Naive thymus-derived CD8-positive, alpha-beta T cell (primary cell): ENCODE data around the gene SCNN1G. TPM values are rescaled to one million over a fixed set of nuclear protein-coding genes. Genes with fewer than 3 reads are reported as not detected.
A peak's percentile ranks its signal among the peaks of the same experiment; 100 is the strongest.

Experiments
- ATAC-seq, 2 donors: fragments of 150-1000 bp; cut with Tn5 transposase in 1 of 2; sonication (Bioruptor Pico), chemical (Tn5 transposase) in 1 of 2; 1 replicate in 1 of 2; 2 replicates in 1 of 2; pipeline ENCODE4 v1.10.0; 2021; ENCODE audit warnings: mild to moderate bottlenecking in 2 of 2, moderate library complexity in 2 of 2
- POLR2A ChIA-PET: fragments of 350-600 bp; sonication (Branson Sonifier 250); formaldehyde crosslinking; loops from one replicate; lab custom pipeline; 2021; ENCODE audit warnings: antibody characterized with exemption; lab: Charles Lee
- DNase-seq, 10 donors: peaks; one replicate each; pipeline versions ENCODE4 v3.0.0 to v3.0.0-alpha.2; 2020 to 2022
- H3K27ac Mint-ChIP-seq, 10 donors: one replicate each; pipeline ENCODE4 v1.8.0; 2020 to 2022; ENCODE audit warnings: mild to moderate bottlenecking in 10 of 10, mixed read lengths in 10 of 10, moderate library complexity in 4 of 10, inconsistent platforms in 1 of 10
- H3K27me3 Mint-ChIP-seq, 5 donors: one replicate each; pipeline ENCODE4 v1.8.0; 2021 to 2022; ENCODE audit warnings: mixed read lengths in 5 of 5
- H3K36me3 Mint-ChIP-seq, 3 donors: one replicate each; pipeline ENCODE4 v1.8.0; 2020 to 2022; ENCODE audit warnings: mixed read lengths in 3 of 3, mild to moderate bottlenecking in 2 of 3, inconsistent platforms in 1 of 3
- H3K4me1 Mint-ChIP-seq, 4 donors: one replicate each; pipeline ENCODE4 v1.8.0; 2021 to 2022; ENCODE audit warnings: mixed read lengths in 4 of 4
- H3K4me3 Mint-ChIP-seq, 10 donors: one replicate each; pipeline ENCODE4 v1.8.0; 2020 to 2022; ENCODE audit warnings: mild to moderate bottlenecking in 10 of 10, mixed read lengths in 10 of 10, moderate library complexity in 6 of 10, inconsistent platforms in 1 of 10
- H3K9me3 Mint-ChIP-seq, 9 donors: one replicate each; pipeline ENCODE4 v1.8.0; 2020 to 2022; ENCODE audit warnings: mixed read lengths in 9 of 9, mild to moderate bottlenecking in 3 of 9, inconsistent platforms in 1 of 9, moderate library complexity in 1 of 9
- polyA plus RNA-seq, 3 donors: library from polyadenylated mRNA; unstranded; fragments of 300-500 nt; fragmentation: Illumina TruSeq; gene quantifications; one replicate each; pipeline ENCODE4 v1.2.3, GENCODE V29; 2021
- total RNA-seq, 8 experiments: library from RNA in 2 of 8; stranded (reverse) in 2 of 8; gene quantifications; one replicate each; pipeline ENCODE4 v1.2.3 and lab custom pipeline; 2021 to 2026

Gene SCNN1G
- total and polyA plus RNA-seq, 5 experiments from 2014 or later = not detected

DNA sequence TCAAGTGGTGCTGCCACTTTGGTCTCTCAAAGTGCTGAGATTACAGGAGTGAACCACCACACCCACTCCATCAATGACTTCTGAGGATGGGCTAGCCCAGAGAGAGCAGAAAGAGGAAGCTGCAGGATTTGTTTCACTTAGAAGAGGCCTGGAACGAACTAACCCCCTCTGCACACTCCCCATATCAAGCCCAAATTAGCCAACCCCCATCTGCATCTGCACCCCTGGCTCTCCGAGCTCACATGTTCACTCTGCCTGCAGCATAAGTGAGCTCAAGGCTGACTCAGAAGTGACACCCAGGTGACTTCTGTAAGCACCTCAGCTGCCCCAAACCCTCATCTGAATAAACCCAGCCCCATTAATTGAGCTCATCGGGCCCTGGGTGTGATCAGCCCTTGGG, 4.8 kb downstream of the SCNN1G start:
- Mint-ChIP-seq H3K4me3 (no peak overlapping the region), H3K9me3 (no peaks in the 10 kb centered on the region), H3K4me1 (peaks cover 0 to 5% (median 3%) of the 10 kb centered on the region in 4 donors), H3K27ac (peak overlapping the region in 1 of 10 donors; percentile 37), H3K36me3 (no peaks in the 10 kb centered on the region), H3K27me3 (peaks cover 18 to 58% (median 43%) of the 10 kb centered on the region in 5 donors)
- POLR2A ChIA-PET = no interaction called here
- DNase-seq (no peak), ATAC-seq (no peak)

- peaks cover 15 to 52% (median 37%) of the 10 kb centered on the region in 5 donors for H3K27me3 Mint-ChIP-seq
- no peaks in the 10 kb centered on the region for H3K9me3 Mint-ChIP-seq
- ATAC-seq = no peak
- no peaks in the 10 kb centered on the region for H3K4me1 Mint-ChIP-seq
- no peak overlapping the region for H3K27ac Mint-ChIP-seq
- no peak for DNase-seq
- POLR2A ChIA-PET = no interaction called here
- no peak overlapping the region for H3K4me3 Mint-ChIP-seq
- no peaks in the 10 kb centered on the region for H3K36me3 Mint-ChIP-seq
These were observed 6.4 kb downstream of the SCNN1G start for GRCh38 chr16:23188911-23189310.

- Mint-ChIP-seq H3K4me3 (no peak overlapping the region), H3K36me3 (no peaks in the 10 kb centered on the region), H3K4me1 (no peaks in the 10 kb centered on the region), H3K27me3 (peaks cover 12 to 25% (median 20%) of the 10 kb centered on the region in 5 donors), H3K27ac (no peak overlapping the region), H3K9me3 (no peaks in the 10 kb centered on the region)
- ATAC-seq (no peak), DNase-seq (no peak)
- POLR2A ChIA-PET = no interaction called here
These were observed 12.1 kb downstream of the SCNN1G start for GRCh38 chr16:23194497-23195221.

GRCh38 chr16:23195366-23195978, 12.9 kb downstream of the SCNN1G start:
- Mint-ChIP-seq H3K27me3 (peaks cover 13 to 30% (median 23%) of the 10 kb centered on the region in 5 donors), H3K4me3 (no peak overlapping the region), H3K36me3 (no peaks in the 10 kb centered on the region), H3K9me3 (no peaks in the 10 kb centered on the region), H3K4me1 (no peaks in the 10 kb centered on the region), H3K27ac (peak overlapping the region in 1 of 10 donors; percentile 16)
- DNase-seq = no peak
- no peak for ATAC-seq
- POLR2A ChIA-PET = no interaction called here

- no peaks in the 10 kb centered on the region for H3K4me1 Mint-ChIP-seq
- ATAC-seq (no peak), DNase-seq (no peak)
- no peaks in the 10 kb centered on the region for H3K9me3 Mint-ChIP-seq
- H3K27me3 Mint-ChIP-seq = peaks cover 19 to 40% (median 25%) of the 10 kb centered on the region in 5 donors
- no peak overlapping the region for H3K4me3 Mint-ChIP-seq
- POLR2A ChIA-PET = no interaction called here
- H3K27ac Mint-ChIP-seq = no peak overlapping the region
- no peaks in the 10 kb centered on the region for H3K36me3 Mint-ChIP-seq
These were observed 14.0 kb downstream of the SCNN1G start for GRCh38 chr16:23196539-23196938.

GRCh38 chr16:23202166-23202565, 19.6 kb downstream of the SCNN1G start:
- Mint-ChIP-seq H3K4me1 (peaks cover 0 to 2% (median 0%) of the 10 kb centered on the region in 4 donors), H3K4me3 (no peak overlapping the region), H3K27ac (no peak overlapping the region), H3K9me3 (no peaks in the 10 kb centered on the region), H3K36me3 (peaks cover 0 to 5% (median 0%) of the 10 kb centered on the region in 3 donors), H3K27me3 (peaks cover 23 to 35% (median 30%) of the 10 kb centered on the region in 5 donors)
- no peak for ATAC-seq
- DNase-seq = no peak
- POLR2A ChIA-PET = no interaction called here

DNA sequence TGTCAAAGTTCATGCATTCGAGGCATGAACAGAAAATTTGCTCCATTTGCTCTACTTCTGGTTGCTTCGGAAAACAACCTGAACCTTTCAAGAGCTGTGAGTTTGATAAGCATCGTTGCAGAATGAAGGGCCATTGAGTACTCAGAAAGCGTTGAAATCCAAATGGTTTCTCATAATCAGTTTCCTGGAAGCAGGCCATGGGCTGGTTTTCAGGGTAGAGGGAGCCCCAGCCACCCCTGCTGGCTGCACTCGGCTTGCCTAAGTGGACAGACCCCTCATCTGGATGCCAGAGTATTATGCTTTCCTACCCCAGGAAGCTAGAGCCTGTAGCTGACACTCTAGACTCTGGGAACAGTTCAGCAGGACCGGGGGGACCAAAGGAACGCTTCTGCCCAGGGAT, 24.4 kb downstream of the SCNN1G start:
- Mint-ChIP-seq H3K9me3 (no peaks in the 10 kb centered on the region), H3K4me1 (peaks cover 0 to 2% (median 0%) of the 10 kb centered on the region in 4 donors), H3K36me3 (peaks cover 0 to 5% (median 0%) of the 10 kb centered on the region in 3 donors), H3K27me3 (peaks cover 20 to 28% (median 27%) of the 10 kb centered on the region in 5 donors), H3K4me3 (no peak overlapping the region), H3K27ac (no peak overlapping the region)
- no peak for ATAC-seq
- no peak for DNase-seq
- POLR2A ChIA-PET = no interaction called here

- no peak overlapping the region for H3K27ac Mint-ChIP-seq
These were observed 24.9 kb downstream of the SCNN1G start for GRCh38 chr16:23207485-23207884.

DNA sequence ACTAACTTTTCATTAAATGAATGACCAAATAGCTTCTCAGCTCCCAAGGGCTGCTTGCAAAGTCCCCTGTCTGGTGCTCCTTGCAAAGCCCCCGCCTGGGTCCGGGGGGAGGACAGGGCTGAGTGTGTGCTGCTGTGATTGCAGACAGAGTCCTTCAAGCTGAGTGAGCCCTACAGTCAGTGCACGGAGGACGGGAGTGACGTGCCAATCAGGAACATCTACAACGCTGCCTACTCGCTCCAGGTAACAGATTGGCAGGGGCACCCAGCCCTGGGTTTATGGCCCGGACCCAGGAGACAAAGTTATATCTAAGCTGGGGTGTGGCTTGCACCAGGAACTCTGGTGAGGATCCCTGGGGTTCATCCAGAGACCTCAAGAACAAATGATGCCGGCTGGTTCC, 27.1 kb downstream of the SCNN1G start:
- H3K9me3 Mint-ChIP-seq = no peaks in the 10 kb centered on the region
- POLR2A ChIA-PET = no interaction called here
- H3K4me3 Mint-ChIP-seq = no peak overlapping the region
- no peaks in the 10 kb centered on the region for H3K4me1 Mint-ChIP-seq
- H3K27me3 Mint-ChIP-seq = peaks cover 17 to 34% (median 21%) of the 10 kb centered on the region in 5 donors
- no peak overlapping the region for H3K27ac Mint-ChIP-seq
- H3K36me3 Mint-ChIP-seq = no peaks in the 10 kb centered on the region
- no peak for DNase-seq
- no peak for ATAC-seq

More at GRCh38 chr16:23207485-23207884, 24.9 kb downstream of the SCNN1G start:
- POLR2A ChIA-PET = no interaction called here
- peaks cover 0 to 5% (median 0%) of the 10 kb centered on the region in 3 donors for H3K36me3 Mint-ChIP-seq
- H3K9me3 Mint-ChIP-seq = no peaks in the 10 kb centered on the region
- ATAC-seq = no peak
- H3K4me1 Mint-ChIP-seq = peaks cover 0 to 2% (median 0%) of the 10 kb centered on the region in 4 donors
- H3K4me3 Mint-ChIP-seq = no peak overlapping the region
- peaks cover 16 to 25% (median 22%) of the 10 kb centered on the region in 5 donors for H3K27me3 Mint-ChIP-seq
- DNase-seq = no peak

GRCh38 chr16:23213831-23214230, 31.3 kb downstream of the SCNN1G start:
- POLR2A ChIA-PET = no interaction called here
- peaks cover 13 to 45% (median 23%) of the 10 kb centered on the region in 5 donors for H3K27me3 Mint-ChIP-seq
- H3K4me1 Mint-ChIP-seq = no peaks in the 10 kb centered on the region
- DNase-seq = no peak
- H3K4me3 Mint-ChIP-seq = no peak overlapping the region
- H3K9me3 Mint-ChIP-seq = no peaks in the 10 kb centered on the region
- no peak overlapping the region for H3K27ac Mint-ChIP-seq
- no peak for ATAC-seq
- no peaks in the 10 kb centered on the region for H3K36me3 Mint-ChIP-seq

DNA sequence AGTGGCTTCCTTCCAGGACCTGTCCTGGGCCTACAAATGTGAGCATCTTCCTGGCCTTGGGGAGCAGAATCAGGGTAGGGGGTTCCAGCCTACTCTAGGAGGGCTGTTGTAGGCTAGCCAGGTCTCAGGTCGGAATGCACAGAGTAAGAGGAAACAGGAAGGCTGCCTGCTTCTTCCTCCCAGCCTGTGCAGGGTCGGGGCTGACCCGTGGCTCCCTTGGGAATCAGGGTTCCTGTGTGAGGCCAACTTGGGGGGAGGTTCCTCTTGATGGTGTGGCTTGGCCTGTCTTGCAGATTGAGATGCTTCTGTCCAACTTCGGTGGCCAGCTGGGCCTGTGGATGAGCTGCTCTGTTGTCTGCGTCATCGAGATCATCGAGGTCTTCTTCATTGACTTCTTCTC, 32.3 kb downstream of the SCNN1G start:
- H3K27ac Mint-ChIP-seq = no peak overlapping the region
- ATAC-seq (no peak), DNase-seq (no peak)
- H3K36me3 Mint-ChIP-seq = no peaks in the 10 kb centered on the region
- H3K4me3 Mint-ChIP-seq = no peak overlapping the region
- peaks cover 7 to 42% (median 19%) of the 10 kb centered on the region in 5 donors for H3K27me3 Mint-ChIP-seq
- no peaks in the 10 kb centered on the region for H3K9me3 Mint-ChIP-seq
- no peaks in the 10 kb centered on the region for H3K4me1 Mint-ChIP-seq
- POLR2A ChIA-PET = no interaction called here

- no peak overlapping the region for H3K4me3 Mint-ChIP-seq
- H3K9me3 Mint-ChIP-seq = no peaks in the 10 kb centered on the region
- H3K36me3 Mint-ChIP-seq = no peaks in the 10 kb centered on the region
- ATAC-seq = no peak
- peaks cover 10 to 49% (median 24%) of the 10 kb centered on the region in 5 donors for H3K27me3 Mint-ChIP-seq
- POLR2A ChIA-PET = no interaction called here
- DNase-seq = no peak
- no peak overlapping the region for H3K27ac Mint-ChIP-seq
- H3K4me1 Mint-ChIP-seq = no peaks in the 10 kb centered on the region
These were observed 32.9 kb downstream of the SCNN1G start for GRCh38 chr16:23215435-23215834.

DNA sequence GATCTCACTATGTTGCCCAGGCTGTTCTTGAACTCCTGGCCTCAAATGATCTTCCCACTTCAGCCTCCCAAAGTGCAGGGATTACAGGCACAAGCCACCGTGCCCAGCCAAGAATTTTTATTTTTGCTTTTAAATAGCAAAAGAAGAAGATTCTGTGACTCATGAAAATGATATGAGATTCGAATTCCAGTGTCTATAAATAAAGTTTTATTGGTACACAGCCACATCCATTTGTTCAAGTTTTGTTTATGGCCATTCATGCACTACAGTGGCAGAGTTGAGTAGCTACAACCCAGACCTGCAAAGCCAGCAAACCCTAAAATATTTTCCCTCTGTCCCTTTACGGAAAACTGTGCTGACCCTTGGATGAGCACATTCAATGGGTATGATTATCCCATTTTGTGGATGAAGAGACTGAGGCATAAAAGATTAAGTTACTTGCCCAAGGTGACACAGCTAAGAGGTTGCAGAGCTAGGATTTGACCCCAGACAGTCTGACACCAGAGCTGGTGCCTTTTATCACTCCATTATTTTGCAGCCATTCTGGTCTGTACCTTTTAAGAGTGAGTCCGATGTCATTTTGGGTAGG, 34.2 kb downstream of the SCNN1G start:
- POLR2A ChIA-PET = no interaction called here
- no peak for ATAC-seq
- no peak overlapping the region for H3K27ac Mint-ChIP-seq

More for the DNA sequence above, 34.2 kb downstream of the SCNN1G start:
- Mint-ChIP-seq H3K4me1 (no peaks in the 10 kb centered on the region), H3K9me3 (no peaks in the 10 kb centered on the region), H3K27me3 (peaks cover 11 to 54% (median 24%) of the 10 kb centered on the region in 5 donors), H3K36me3 (no peaks in the 10 kb centered on the region), H3K4me3 (no peak overlapping the region)
- DNase-seq = no peak
